Cerebellar nuclear complex (tissue), 1 donor: Measurements from ENCODE around the gene IPP.
"Not testable (repeated sequence)": the region's sequence is repeated elsewhere in the genome, so short reads cannot be mapped to it uniquely, and the experiment has no call there.

Experiments used
- DNase-seq, 2 experiments: peaks; one replicate each; lab custom pipeline; 2025; lab: John Stamatoyannopoulos, UW

Gene IPP

DNA sequence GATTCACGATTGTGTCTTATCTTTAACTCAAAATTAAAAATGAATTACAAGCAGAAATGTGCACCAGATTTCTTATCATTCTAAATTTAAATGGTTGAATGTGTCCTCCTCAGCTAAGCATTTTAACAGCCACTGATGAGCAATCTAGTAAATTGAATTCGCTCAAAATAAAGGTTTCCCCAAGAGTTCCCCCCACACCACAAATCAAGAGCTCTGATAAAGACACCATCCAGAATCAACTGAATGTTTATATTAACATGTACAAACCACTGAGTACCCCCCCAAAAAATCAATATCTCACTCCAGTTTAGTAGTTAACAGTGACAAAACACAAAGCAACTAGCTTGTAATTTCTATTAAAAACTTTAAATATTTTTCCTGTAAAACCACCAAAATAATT is 66.1 kb downstream of the IPP start:
- no peak for DNase-seq

DNA sequence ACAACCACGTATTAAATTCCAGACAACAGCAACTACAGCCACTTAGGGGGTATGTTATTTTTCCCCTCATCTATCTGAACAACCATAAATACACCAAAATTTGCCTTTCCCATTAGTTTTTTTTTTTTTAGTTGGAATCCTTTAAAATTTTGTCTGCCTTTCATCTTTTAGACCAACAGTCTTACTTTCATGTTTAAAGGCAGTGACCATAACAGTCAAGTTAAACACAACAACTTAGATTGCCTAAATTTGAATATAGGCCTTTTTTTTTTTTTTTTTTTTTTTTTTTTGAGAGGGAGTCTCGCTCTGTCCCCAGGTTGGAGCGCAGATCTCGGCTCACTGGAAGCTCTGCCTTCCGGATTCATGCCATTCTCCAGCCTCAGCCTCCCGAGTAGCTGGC is 67.5 kb downstream of the IPP start:
- DNase-seq, result no peak

DNA sequence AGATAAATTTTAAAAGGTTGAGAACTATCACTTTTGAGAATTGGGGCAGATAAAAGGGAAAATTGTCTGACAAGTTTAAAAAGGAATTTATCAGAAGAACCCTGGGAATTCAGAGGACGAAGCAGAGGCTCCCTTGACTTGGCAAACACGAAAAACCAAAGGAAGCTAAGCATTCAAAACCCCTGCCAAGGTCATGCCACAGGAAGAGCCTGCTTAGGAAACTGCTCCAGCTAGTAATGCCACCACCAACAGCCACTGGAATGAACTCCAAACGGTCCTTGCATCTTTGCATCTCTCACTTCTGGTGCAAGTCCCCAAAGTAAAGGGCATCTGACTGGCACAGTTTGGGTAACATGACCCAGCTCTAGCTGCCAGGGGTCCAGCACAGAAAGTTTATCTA is 71.3 kb downstream of the IPP start:
- DNase-seq, result no peak

DNA sequence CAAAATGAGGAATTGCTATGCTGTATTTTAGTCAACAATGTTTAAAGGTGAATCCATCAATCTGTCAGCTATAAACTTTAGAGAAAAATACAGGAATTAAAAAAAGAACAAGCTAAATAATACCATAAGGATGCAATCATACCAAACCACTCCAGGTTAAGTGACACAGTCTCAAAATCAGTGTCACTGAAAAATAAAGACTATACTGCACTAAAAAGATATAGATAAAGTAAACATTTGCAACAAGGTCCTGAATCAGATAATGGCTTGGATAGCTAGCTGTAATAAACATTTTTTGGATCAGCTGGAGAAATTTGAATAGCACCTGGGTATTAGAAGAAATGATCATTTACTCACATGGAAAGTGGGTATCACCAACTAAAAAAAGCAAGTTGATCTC is 72.0 kb downstream of the IPP start:
- DNase-seq, result no peak

DNA sequence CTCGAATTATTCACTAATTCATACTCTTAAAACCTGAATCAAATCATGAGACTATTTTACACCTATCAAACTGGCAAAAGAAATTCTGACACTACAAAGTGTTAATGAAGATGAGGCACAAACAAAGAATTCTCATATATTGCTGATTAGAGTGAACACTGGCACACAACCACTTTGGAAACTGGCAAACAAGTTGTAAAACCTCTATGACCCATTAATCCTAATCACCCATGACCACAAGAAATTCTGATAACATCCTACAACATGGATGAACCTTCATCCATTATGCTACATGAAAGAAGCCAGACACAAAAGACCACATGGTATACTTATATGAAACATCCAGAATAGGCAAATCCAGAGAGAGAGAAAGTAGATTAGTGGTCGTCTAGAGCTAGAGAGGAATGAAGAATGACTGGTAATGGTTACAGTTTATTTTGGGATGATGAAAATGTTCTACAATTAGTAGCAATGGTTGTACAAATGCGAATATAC is 72.7 kb downstream of the IPP start:
- DNase-seq, result no peak

DNA sequence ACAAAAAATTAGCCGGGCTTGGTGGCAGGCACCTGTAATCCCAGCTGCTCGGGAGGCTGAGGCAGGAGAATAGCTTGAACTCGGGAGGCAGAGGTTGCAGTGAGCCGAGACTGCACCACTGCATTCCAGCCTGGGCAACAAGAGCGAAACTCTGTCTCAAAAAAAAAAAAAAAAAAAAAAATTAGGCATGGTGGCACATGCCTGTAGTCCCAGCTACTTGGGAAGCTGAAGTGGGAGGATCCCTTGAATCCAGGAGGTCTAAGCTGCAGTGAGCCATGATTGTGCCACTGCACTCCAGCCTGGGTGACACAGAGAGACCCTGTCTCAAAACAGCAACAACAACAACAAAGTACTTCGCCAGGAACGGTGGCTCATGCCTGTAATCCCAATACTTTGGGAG is 73.9 kb downstream of the IPP start:
- DNase-seq, result not testable (repeated sequence)

DNA sequence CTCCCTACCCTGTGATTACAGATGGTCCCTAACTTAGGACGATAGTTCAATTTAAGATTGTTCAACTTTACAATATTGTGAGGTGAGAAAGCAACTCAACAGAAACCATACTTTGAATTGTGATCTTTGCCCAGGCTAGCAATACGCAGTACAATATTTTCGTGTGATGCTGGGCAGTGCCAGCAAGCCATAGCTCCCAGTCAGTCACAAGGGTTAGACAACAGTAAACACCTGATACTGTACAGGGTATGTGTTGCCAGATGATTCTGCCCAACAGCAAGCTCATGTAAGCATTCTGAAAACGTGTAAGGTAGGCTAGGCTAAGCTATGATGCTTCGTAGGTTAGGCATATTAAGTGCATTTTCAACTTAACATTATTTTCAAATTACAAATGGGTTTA is 76.0 kb downstream of the IPP start:
- DNase-seq, result no peak

DNA sequence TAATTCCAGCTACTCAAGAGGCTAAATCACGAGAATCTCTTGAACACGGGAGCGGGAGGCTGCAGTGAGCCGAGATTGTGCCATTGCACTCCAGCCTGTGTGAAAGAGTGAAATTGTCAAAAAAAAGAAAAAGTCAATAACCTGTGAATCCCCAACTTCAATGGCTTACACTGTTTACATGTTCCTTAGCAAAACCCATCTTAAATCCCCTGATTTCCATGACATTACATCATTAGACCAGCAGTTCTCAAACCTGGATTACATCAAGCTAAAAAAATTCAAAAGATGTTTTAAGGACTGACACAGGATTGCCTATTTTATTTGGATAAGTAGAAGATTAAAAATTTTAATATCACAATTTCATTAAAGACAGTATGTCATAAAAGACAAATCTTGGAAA is 76.5 kb downstream of the IPP start:
- no peak for DNase-seq

DNA sequence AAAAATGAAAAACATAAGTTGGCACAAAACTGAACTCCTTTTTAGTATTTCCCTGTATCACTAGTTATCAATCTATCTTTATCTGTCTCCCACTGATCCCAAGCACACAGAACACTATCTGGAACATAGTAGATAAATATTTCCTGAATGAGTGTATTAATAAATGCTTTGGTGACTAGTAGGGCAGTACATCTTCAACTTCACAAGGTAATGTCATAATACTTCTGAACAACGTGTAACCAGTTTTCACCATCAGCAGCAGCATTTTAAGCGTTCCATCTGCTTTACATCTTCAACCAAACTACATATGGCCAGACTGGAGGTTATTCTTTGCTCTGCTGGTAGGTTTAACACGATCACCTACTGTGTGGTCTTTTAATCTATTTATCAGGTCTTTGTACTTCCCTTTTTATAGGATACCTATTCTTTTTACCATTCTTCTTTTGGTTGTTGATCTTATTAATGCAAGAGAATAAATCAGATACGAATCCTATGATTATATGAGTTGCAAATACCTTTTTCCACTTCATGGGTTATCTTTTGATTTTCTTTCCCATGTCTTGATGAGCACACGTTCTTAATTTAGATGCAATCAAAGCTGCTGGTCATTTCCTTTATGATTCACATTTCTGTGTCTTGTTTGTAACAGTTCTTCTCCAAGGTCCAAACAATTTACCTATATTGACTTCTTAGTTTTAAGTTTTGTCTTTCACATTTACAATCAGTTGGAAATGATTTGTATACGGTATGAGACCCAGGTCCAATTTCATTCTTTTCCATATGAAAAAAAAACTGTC is 80.4 kb downstream of the IPP start:
- DNase-seq, result no peak

DNA sequence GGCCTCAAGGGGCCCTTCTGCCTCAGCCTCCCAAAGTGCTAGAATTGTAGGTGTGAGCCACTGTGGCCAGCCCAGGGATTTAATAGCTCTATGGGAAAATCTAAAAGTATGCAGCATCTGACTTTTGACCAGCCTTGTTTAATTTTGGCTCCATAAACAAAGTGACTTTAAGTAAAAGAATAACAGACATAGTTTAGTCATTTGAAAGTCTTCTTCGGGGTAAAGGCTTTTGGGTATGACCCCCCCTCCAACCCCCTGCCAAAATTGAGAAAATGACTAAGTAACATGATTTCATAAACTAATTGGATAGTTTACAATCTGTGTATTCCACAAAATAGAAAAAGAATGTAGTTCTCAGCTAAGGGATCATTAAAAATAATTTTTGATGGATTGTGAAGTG is 81.1 kb downstream of the IPP start:
- no peak for DNase-seq

DNA sequence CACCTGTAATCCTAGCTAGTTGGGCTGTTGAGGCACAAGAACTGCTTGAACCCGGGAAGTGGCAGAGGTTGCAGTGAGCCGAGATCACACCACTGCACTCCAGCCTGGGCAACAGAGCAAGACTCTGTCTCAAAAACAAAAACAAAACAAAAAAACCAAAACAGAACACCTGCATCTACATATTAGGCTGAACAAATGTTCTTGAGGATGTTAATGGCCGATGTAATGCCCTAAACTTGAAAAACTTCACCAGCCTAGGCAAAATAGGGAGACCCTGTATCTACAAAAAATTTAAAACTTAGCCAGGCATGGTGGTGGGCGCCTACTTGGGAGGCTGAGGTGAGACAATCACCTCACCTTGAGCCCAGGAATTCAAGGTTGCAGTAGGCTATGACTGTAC is 81.9 kb downstream of the IPP start:
- no peak for DNase-seq

DNA sequence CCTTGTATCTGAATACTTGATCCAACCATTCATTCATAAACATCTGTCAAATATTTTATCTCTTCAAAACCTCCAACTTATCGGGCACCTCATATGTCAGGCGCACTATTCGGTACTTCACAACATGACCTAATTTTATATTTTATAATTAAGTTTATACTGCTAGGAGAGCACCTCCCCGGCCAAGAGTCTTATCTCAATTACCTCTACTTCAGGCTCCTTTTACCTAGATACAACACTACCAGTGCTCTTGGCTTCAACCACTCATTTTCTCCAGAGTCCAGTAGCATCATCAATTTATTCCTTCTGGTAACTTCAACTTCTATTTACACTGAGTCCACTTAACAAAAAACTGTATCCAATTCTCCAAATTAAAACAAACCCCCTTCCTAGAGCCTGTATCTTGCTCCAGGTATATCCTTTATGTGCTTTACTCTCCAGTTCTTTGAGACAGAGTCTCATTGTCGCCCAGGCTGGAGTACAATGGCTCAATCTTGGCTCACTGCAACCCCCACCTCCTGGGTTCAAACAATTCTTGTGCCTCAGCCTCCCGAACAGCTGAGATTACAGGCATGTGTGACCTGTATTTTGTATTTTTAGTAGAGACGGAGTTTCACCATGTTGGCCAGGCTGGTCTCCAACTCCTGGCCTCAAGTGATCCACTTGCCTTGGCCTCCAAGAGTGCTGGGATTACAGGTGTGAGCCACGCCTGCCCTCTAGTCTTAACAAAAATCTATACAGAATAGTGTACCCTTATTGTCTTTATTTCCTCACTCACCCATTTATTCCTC is 82.9 kb downstream of the IPP start:
- no peak for DNase-seq

DNA sequence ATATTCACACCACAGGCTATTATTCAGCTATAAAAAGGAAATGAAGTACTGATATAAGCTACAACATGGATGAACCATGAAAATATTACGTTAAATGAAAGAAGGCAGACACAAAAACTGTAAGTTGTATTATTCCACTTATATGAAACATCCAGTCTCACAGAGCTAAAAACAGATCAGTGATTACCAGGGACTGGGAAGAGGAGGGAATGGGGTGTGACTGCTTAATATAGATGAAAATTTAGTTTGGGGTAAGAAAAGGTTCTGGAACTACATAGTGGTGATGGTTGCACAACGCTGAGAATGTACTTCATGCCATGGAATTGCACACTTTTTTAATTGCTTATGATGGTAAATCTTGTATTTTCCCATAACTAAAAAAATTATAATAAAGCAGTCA is 83.6 kb downstream of the IPP start:
- DNase-seq, result no peak

DNA sequence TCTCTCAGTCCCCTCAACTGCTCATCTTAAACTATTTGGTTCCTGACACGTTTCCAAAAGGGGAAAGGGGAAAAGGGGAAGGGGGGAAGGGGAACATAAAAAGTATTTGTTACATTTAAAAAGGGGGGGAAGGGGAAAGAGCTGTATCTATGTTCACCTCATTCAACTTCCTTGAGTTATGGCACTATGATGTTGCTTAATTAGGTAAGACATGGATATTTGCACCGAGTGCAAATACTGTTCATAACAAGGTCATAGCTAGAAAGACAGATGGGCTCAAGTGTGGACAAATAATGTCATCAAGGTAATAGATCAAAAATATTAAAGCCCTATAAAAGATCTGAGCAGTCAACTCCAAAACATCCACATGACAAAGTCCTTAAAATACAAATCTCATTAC is 90.1 kb downstream of the IPP start:
- no peak for DNase-seq

DNA sequence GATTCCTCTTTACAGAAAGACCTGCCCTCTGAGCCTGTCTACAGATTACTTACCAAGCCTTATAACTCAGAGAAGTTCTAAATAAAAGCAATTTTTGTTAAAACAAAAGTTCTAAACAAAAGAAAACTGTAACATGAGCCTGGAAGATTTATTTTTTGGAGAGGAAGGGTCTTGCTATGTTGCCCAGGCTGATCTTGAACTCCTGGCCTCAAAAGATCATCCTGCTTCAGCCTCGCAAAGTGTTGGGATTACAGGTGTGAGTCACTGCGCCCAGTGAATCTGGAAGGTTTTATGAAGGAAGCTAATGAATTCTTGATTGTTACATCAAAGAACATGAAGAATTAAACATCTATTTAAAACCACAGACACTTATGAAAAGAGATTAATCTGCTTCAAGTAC is 91.2 kb downstream of the IPP start:
- no peak for DNase-seq

DNA sequence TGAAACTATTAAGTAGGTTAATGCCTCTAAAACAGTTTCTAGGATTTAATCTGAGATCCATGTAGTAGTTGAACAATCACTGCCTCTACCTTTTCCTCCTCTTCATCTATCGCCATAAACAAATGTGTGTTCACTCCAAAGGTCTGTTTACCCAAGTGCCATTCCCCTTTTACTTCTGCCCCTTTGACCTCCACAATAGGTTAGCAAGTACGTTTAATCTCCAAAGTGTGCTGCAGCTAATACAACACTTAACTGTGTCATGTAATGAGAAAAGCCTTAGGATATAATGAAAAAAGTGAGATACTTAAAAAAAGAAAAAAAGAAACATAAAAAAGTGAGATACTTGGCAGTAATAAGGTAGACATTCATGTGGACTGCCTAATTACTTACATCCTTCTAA is 92.3 kb downstream of the IPP start:
- no peak for DNase-seq

DNA sequence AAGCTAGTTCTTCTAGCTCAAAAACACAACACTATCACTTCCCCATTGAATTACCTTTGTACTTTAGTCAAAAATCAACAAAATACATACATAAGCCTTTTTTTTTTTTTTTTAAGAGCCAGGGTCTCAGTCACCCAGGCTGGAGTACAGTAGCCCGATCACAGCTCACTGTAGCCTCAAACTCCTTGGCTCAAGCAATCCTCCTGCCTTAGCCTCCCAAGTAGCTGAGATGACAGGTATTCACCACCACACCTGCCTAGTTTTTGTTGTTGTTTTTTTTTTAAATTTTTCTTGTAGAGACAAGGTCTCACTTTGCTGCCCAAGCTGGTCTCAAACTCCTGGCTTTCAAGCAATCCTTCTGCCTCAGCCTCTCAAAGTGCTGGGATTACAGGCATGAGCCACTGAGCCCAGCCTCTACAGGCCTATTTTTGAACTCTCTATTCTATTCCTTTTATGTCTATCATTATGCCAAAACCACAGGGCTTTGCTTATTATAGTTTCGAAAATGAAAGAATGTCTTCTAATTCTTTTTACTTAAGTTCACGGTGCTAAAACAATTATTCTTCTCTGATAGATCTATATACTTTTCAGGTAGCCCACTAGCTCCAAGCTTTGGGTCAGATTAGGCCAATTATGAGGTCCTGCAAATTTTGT is 93.8 kb downstream of the IPP start:
- DNase-seq, result no peak

DNA sequence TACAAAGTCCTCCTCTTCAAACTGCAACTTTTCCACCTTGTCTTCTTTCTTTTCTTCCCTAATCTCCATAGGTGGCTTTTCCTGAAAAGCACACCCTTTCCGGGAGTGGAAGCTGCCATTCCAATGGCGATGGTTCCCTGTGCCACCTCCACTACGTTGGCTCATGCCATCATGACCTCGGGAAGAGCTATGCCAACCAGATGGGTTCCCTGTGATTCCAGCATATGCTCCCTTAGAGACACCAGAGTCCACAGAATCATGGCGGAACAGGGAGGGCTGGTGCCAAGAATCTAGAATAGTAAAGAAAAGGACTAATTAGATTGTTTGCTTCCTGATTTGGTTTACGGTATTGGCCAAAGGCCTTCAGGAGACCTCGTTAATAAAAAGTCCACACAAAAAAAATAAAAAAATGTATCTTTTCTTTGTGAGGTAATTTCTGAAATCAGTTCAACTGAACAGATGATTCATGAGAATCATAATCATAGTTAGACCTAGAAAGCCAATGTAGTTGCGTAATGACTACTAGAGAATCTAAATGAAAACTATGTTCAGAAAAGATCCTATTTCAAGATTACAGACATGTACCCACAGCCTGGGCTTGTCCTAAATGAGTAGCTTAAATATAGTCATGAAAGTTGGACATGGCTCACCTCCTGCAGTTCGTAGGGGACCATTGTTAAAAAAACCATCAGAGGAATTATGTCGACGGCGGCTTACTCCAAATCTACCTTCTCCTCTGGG is 95.7 kb downstream of the IPP start:
- DNase-seq, result no peak
